Cardiac fibroblast (primary cell): ENCODE measurements around the gene MRPL10.

Source experiments
- DNase-seq, 2 donors: peaks; one replicate each; pipeline versions ENCODE4 v3.0.0 to v3.0.0-alpha.2; 2010; ENCODE audit warnings: low read depth in 2 of 2
- H3K4me3 ChIP-seq, 2 donors: replicated peaks in 1 of 2; 1 replicate in 1 of 2; 2 replicates in 1 of 2; pipeline ENCODE4 v1.5.1; 2011; ENCODE audit warnings: low read depth in 2 of 2, low read length in 2 of 2, mild to moderate bottlenecking in 2 of 2, moderate library complexity in 1 of 2
- CTCF ChIP-seq: IDR thresholded peaks from one replicate; pipeline ENCODE4 v1.5.1; 2011; ENCODE audit warnings: low read depth, mild to moderate bottlenecking, low read length, inconsistent platforms

Gene MRPL10

GRCh38 chr17:47875011-47875985 lies 44.0 kb upstream of the MRPL10 start:
- no peak overlapping the region for H3K4me3 ChIP-seq
- TF ChIP-seq CTCF = no peak
- DNase-seq = no peak

DNA sequence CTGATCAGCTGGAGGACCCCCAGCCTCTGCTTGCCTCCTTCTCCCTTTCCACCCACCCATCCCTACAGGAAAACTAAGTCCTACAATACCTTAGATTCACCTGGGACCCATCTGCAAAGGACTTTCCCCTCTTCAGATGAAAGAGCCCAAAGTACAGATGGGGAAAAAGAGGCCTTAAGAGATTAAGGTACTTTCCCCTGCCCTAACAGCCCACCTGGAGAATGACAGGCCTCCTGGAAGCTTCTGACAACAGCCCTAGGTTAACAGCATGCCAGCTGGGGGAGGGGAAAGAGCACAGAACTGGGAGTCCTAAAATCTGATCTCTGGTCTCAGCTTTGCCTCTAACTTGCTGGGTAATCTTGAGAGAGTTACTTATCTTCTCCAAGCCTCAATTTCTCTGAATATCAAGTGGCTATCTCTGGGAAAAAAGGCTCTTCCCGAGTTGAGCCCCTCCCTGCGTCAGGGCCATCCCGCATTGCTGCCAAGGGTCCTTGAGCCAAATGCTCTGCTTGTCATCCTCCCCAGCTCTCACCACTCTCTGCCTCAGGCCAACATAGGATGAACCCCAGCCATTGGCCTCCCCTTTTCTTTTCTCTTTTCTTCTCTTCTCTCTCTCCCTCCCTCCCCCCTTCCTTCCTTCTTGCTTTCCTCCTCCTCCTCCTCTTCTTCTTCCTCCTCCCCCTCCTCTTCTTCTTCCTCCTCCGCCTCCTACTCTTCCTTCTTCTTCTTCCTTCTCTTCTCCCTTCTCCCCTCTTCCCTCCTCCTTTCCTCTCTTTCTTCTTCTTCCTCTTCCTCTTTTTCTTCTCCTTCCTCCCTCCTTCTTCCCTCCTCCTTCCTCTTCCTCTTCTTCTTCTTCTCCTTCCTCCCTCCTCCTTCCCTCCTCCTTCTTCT lies 42.1 kb upstream of the MRPL10 start:
- no peak for DNase-seq
- no peak for TF ChIP-seq CTCF
- no peak overlapping the region for H3K4me3 ChIP-seq

DNA sequence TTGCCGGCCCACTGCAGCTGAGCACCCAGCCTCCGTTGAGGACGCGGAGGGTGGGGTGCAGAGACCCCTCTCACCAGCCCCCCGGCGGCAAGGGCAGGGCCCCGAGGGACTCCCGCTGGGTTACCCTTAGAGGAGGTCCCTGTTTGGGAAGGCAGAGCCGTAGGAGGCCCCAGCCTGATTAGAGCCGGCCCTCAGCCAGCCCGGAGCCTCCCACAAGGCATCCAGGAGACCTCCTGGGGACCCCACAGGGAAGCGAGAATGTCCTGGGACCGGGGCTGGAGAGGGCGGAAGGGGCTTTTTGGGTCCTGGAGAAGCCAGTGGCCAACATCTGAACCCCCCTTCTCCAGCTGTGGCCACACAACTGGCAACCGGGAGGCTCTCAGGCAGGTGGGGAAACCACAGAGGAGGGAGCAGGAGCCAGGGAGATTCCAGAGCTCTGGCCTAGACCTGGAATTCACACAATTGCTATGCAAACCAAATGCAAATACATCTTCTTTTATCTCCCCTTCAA lies 41.4 kb upstream of the MRPL10 start:
- TF ChIP-seq CTCF = no peak
- DNase-seq = peak in 1 of 2 donors; percentile 32
- no peak overlapping the region for H3K4me3 ChIP-seq

GRCh38 chr17:47872019-47872650 lies 40.8 kb upstream of the MRPL10 start:
- TF ChIP-seq CTCF = no peak
- no peak for DNase-seq
- no peak overlapping the region for H3K4me3 ChIP-seq

DNA sequence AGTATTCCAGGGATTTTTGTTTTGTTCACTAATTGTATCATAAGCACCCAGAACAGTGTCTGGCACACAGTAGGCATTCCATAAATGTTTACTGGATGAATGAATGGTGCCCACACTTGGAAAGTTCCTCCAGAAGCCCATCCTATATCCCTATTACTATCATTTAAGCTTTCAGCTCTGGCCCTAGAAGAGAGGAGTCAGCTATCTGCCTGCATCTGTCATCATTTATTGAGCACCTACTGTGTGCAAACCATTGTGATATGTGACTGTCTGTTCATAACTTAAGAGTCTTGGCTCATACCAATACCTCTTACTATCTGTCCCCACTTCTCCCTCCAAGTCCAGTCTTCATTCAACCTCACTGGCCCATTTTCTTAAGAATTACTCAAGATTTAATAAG lies 39.7 kb upstream of the MRPL10 start:
- TF ChIP-seq CTCF = no peak
- no peak for DNase-seq
- no peak overlapping the region for H3K4me3 ChIP-seq

GRCh38 chr17:47870056-47870455 lies 38.7 kb upstream of the MRPL10 start:
- H3K4me3 ChIP-seq = no peak overlapping the region
- DNase-seq = no peak
- no peak for TF ChIP-seq CTCF
